IMR-90 (cell line): ENCODE measurements around the gene CFAP90. TPM values are rescaled to one million over a fixed set of nuclear protein-coding genes. Genes with fewer than 3 reads are reported as not detected.

Source experiments
- ATAC-seq: fragments of 200-7000 bp; cut with Tn5 transposase; 2 replicates; pipeline ENCODE4 v1.9.1; 2020; ENCODE audit warnings: low read depth, mild to moderate bottlenecking, moderate library complexity
- BruUV-seq: library from RNA; stranded (reverse); fragments of 400-500 nt; replicated peaks from 2 replicates; lab custom pipeline; 2021; lab: Mats Ljungman, UMichigan
- CTCF ChIA-PET: fragments of 300-600 bp; formaldehyde crosslinking; extraction: SDS; loops from one replicate; lab custom pipeline; 2021; ENCODE audit warnings: antibody characterized with exemption; lab: Yijun Ruan, JAX
- POLR2A ChIA-PET: fragments of 300-600 bp; sonication (Branson Sonifier 250); formaldehyde crosslinking; loops from one replicate; lab custom pipeline; 2022; ENCODE audit warnings: antibody characterized with exemption; ENCODE audit not compliant: unreplicated experiment; lab: Charles Lee
- DNase-seq: peaks from one replicate; pipeline ENCODE4 v3.0.0; 2013
- H2AFZ ChIP-seq: replicated peaks from 2 replicates; pipeline ENCODE3; 2013; ENCODE audit warnings: low read length, mild to moderate bottlenecking; ENCODE audit not compliant: poor library complexity
- H2AK5ac ChIP-seq: 2 replicates; pipeline ENCODE4 v1.6.1; 2013; ENCODE audit warnings: low read depth, low read length, inconsistent platforms
- H2AK9ac ChIP-seq: replicated peaks from 2 replicates; pipeline ENCODE3; 2013; ENCODE audit warnings: mild to moderate bottlenecking, low read depth, low read length, moderate library complexity; ENCODE audit not compliant: poor library complexity
- H2BK120ac ChIP-seq: 2 replicates; pipeline ENCODE4 v1.6.1; 2013; ENCODE audit warnings: low read depth, low read length, inconsistent platforms
- H2BK15ac ChIP-seq: 3 replicates; pipeline ENCODE4 v1.6.1; 2013; ENCODE audit warnings: low read depth, low read length, inconsistent platforms
- H2BK20ac ChIP-seq: 2 replicates; pipeline ENCODE4 v1.6.1; 2013; ENCODE audit warnings: low read depth, mild to moderate bottlenecking, inconsistent platforms, low read length, moderate library complexity
- H2BK5ac ChIP-seq: 2 replicates; pipeline ENCODE4 v1.6.1; 2013; ENCODE audit warnings: mild to moderate bottlenecking, low read depth, low read length, inconsistent platforms; ENCODE audit not compliant: poor library complexity, severe bottlenecking
- H3K14ac ChIP-seq: replicated peaks from 2 replicates; pipeline ENCODE4 v1.6.1; 2013; ENCODE audit warnings: low read depth, low read length, inconsistent platforms
- H3K18ac ChIP-seq: 2 replicates; pipeline ENCODE4 v1.6.1; 2013; ENCODE audit warnings: low read depth, low read length, control low read depth
- H3K23ac ChIP-seq: 2 replicates; pipeline ENCODE4 v1.6.1; 2013; ENCODE audit warnings: low read depth, low read length, inconsistent platforms
- H3K27ac ChIP-seq: 2 replicates; pipeline ENCODE4 v1.5.1; 2013; ENCODE audit warnings: mild to moderate bottlenecking, control low read depth, low read length; ENCODE audit not compliant: insufficient read depth
- H3K27me3 ChIP-seq: 2 replicates; pipeline ENCODE4 v1.6.1; 2013; ENCODE audit warnings: low read length; ENCODE audit not compliant: control insufficient read depth, insufficient read depth
- H3K36me3 ChIP-seq: 2 replicates; pipeline ENCODE4 v1.6.1; 2013; ENCODE audit warnings: low read length, mixed read lengths; ENCODE audit not compliant: control insufficient read depth, insufficient read depth
- H3K4ac ChIP-seq: 2 replicates; pipeline ENCODE4 v1.6.1; 2013; ENCODE audit warnings: low read depth, low read length, inconsistent platforms
- H3K4me1 ChIP-seq: 2 replicates; pipeline ENCODE4 v1.6.1; 2013; ENCODE audit warnings: low read length, mixed read lengths; ENCODE audit not compliant: control insufficient read depth, insufficient read depth
- H3K4me2 ChIP-seq: 2 replicates; pipeline ENCODE4 v1.6.1; 2013; ENCODE audit warnings: low read depth, mild to moderate bottlenecking, control low read depth, low read length, moderate library complexity
- H3K4me3 ChIP-seq: 2 replicates; pipeline ENCODE4 v1.5.1; 2013; ENCODE audit warnings: low read depth, mild to moderate bottlenecking, control low read depth, low read length, moderate library complexity; ENCODE audit not compliant: insufficient read depth
- H3K56ac ChIP-seq: 2 replicates; pipeline ENCODE4 v1.6.1; 2013; ENCODE audit warnings: low read length, inconsistent platforms; ENCODE audit not compliant: insufficient read depth; ENCODE audit errors: extremely low read depth
- H3K79me1 ChIP-seq, 2 experiments: 2 replicates each; pipeline ENCODE4 v1.6.1; 2013; ENCODE audit warnings: low read length in 2 of 2, inconsistent platforms in 1 of 2, low read depth in 1 of 2
- H3K9ac ChIP-seq: 2 replicates; pipeline ENCODE4 v1.6.1; 2013; ENCODE audit warnings: low read depth, low read length, control low read depth
- H3K9me1 ChIP-seq: 2 replicates; pipeline ENCODE4 v1.6.1; 2013; ENCODE audit warnings: low read length, inconsistent platforms; ENCODE audit not compliant: insufficient read depth
- H3K9me3 ChIP-seq: 2 replicates; pipeline ENCODE4 v1.6.1; 2013; ENCODE audit warnings: low read length; ENCODE audit not compliant: control insufficient read depth, insufficient read depth
- H4K20me1 ChIP-seq: 2 replicates; pipeline ENCODE4 v1.6.1; 2013; ENCODE audit warnings: low read length, inconsistent platforms; ENCODE audit not compliant: insufficient read depth
- H4K5ac ChIP-seq: 2 replicates; pipeline ENCODE4 v1.6.1; 2013; ENCODE audit warnings: mild to moderate bottlenecking, low read depth, low read length, control low read depth
- H4K8ac ChIP-seq, 2 experiments: 2 replicates each; pipeline ENCODE4 v1.6.1; 2013; ENCODE audit warnings: low read depth in 2 of 2, low read length in 2 of 2, control low read depth in 1 of 2, inconsistent platforms in 1 of 2
- H4K91ac ChIP-seq: 2 replicates; pipeline ENCODE4 v1.6.1; 2013; ENCODE audit warnings: low read depth, low read length, inconsistent platforms; ENCODE audit not compliant: insufficient read depth
- CEBPB ChIP-seq: IDR thresholded peaks from 2 replicates; pipeline ENCODE4 v1.6.1; 2012; ENCODE audit warnings: low read depth, low read length, improper control_type of control experiment
- MAZ ChIP-seq: IDR thresholded peaks from 2 replicates; pipeline ENCODE4 v1.6.1; 2012; ENCODE audit warnings: low read depth, mild to moderate bottlenecking, low read length, improper control_type of control experiment, moderate library complexity, borderline replicate concordance
- MXI1 ChIP-seq: IDR thresholded peaks from 2 replicates; pipeline ENCODE4 v1.6.1; 2012; ENCODE audit warnings: low read depth, mild to moderate bottlenecking, low read length, moderate library complexity, borderline replicate concordance
- WGBS, 2 experiments: methylation state at CpG; one replicate each; pipeline versions ENCODE4 v1.1.5 to v1.1.7; 2013; ENCODE audit warnings: missing lambda C conversion rate in 2 of 2; ENCODE audit not compliant: insufficient read length in 1 of 2; ENCODE audit errors: extremely low coverage in 2 of 2; 5-methylcytosine and 5-hydroxymethylcytosine counted together
- dilution Hi-C: fragments of 300-500 bp; cut with HindIII; formaldehyde crosslinking; loops from one replicate; pipeline ENCODE4 v1.14.3; 2018; ENCODE audit warnings: low sequenced_read_pairs; ENCODE audit not compliant: unreplicated experiment
- in situ Hi-C: fragments of 300-500 bp; cut with MboI; formaldehyde crosslinking; loops from 3 replicates; pipeline ENCODE4 v1.14.3; 2019; ENCODE audit warnings: low sequenced_read_pairs, inconsistent platforms, mixed read lengths
- intact Hi-C: fragments of 100-400 bp; cut with micrococcal nuclease; formaldehyde crosslinking; loops from 2 replicates; pipeline ENCODE4 v1.10.0; 2022
- polyA plus RNA-seq, 3 experiments: library from polyadenylated mRNA; depleted of rRNA; stranded (reverse); fragments of >200 nt; gene quantifications; 2 replicates each; pipeline ENCODE4 v1.2.3, GENCODE V29; 2012; ENCODE audit warnings: low replicate concordance in 1 of 3
- total RNA-seq: library from RNA; depleted of rRNA; stranded (reverse); fragments of >200 nt; gene quantifications from 2 replicates; pipeline ENCODE4 v1.2.3, GENCODE V29; 2012
- TF ChIP-seq, protein P1 (sequence below): fragments of 150-350 bp; IDR thresholded peaks from 2 replicates; pipeline ENCODE4 v1.6.1; 2017; ENCODE audit warnings: mild to moderate bottlenecking, antibody characterized with exemption, low read length, low read depth

The CFAP90 gene
- total and polyA plus RNA-seq, 2 of the 4 experiments (the other 2 are of a cell fraction): 0.09 TPM; not detected in 1

DNA sequence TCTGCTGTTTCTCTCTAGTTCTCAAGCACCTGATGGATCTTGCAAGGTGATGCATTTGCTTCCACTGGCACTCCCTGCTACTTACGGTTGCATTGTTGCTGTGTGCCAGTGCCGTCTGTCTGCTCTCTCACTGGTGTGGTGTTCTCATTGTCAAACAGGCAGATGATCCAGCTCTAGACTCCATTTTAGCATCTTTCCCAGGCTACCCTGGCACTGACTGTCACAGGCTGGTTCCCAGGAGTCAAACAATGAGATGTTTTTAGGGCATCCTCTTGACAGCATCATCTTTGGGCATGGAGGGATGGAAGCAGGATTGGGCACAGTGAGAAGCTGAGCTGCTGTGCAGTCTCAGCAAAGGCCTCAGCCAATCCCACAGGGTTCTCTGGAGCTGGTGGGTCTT, 30.9 kb upstream of the CFAP90 start:
- no TSS peak for BruUV-seq
- H2AFZ ChIP-seq: no peak overlapping the region
- POLR2A ChIA-PET: no interaction called here
- no peak overlapping the region for H3K4ac ChIP-seq
- no peak overlapping the region for H3K18ac ChIP-seq
- no peak overlapping the region; the same call in 1 of the 2 replicates for H3K23ac ChIP-seq
- intact Hi-C loops (no loop called here), in situ Hi-C loops (loop anchor here (25.0 kb wide), 2 partner anchors 1180 to 1655 kb away; partner anchors contain the start of gene SEMA5A), dilution Hi-C loops (no loop called here)
- DNase-seq (no peak), ATAC-seq (no peak)
- H2BK120ac ChIP-seq: no peak overlapping the region
- H3K27ac ChIP-seq: no peak overlapping the region
- no peak overlapping the region for H2BK20ac ChIP-seq
- H4K20me1 ChIP-seq: peaks cover 5% of the 10 kb centered on the region; the same call in 1 of the 2 replicates
- no peak overlapping the region for H2AK5ac ChIP-seq
- H3K4me1 ChIP-seq: peaks cover 8% of the 10 kb centered on the region; the same call in 1 of the 2 replicates
- no CpG with 5 or more reads among the region's 2 CpGs for WGBS, 2 experiments
- TF ChIP-seq MAZ (no peak), MXI1 (no peak), CEBPB (no peak)
- TF ChIP-seq, protein P1, sequence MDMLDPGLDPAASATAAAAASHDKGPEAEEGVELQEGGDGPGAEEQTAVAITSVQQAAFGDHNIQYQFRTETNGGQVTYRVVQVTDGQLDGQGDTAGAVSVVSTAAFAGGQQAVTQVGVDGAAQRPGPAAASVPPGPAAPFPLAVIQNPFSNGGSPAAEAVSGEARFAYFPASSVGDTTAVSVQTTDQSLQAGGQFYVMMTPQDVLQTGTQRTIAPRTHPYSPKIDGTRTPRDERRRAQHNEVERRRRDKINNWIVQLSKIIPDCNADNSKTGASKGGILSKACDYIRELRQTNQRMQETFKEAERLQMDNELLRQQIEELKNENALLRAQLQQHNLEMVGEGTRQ: no peak
- H2BK15ac ChIP-seq: no peak overlapping the region
- no peaks in the 10 kb centered on the region for H3K9me3 ChIP-seq
- no peak overlapping the region for H2AK9ac ChIP-seq
- H4K5ac ChIP-seq: no peak overlapping the region
- no peaks in the 10 kb centered on the region for H3K27me3 ChIP-seq
- peaks cover 6% of the 10 kb centered on the region; the same call in 1 of the 2 replicates for H3K9me1 ChIP-seq
- H3K79me1 ChIP-seq: peaks cover 7 to 41% of the 10 kb centered on the region in 2 experiments
- no peak overlapping the region for H2BK5ac ChIP-seq
- H3K4me3 ChIP-seq: no peak overlapping the region
- H4K91ac ChIP-seq: no peak overlapping the region
- no peak overlapping the region for H3K56ac ChIP-seq
- no peak overlapping the region for H3K9ac ChIP-seq
- H4K8ac ChIP-seq: no peak overlapping the region
- peaks cover 27% of the 10 kb centered on the region for H3K36me3 ChIP-seq
- CTCF ChIA-PET: interaction anchor here (0.7 kb wide), 1 partner anchor 1058 kb away, joined by 3 read pairs; no protein-coding TSS in a partner anchor
- no peak overlapping the region for H3K4me2 ChIP-seq
- no peak overlapping the region for H3K14ac ChIP-seq
